Brain microvascular endothelial cell (primary cell): Measurements from ENCODE around the gene KCNH6.

Source experiments
- DNase-seq: peaks from one replicate; pipeline ENCODE4 v3.0.0-alpha.2; 2020
- H3K27ac ChIP-seq: fragments of 250-450 bp; sonication (Bioruptor Pico); 2 replicates; pipeline ENCODE4 v1.5.1; 2020; ENCODE audit warnings: mild to moderate bottlenecking, moderate library complexity
- H3K27me3 ChIP-seq: fragments of 250-450 bp; sonication (Bioruptor Pico); replicated peaks from 2 replicates; pipeline ENCODE4 v1.5.1; 2020; ENCODE audit warnings: mild to moderate bottlenecking
- H3K36me3 ChIP-seq: fragments of 250-450 bp; sonication (Bioruptor Pico); replicated peaks from 2 replicates; pipeline ENCODE4 v1.5.1; 2020; ENCODE audit warnings: mild to moderate bottlenecking
- H3K4me3 ChIP-seq: 2 replicates; pipeline ENCODE4 v1.5.1; 2011; ENCODE audit warnings: low read depth, mild to moderate bottlenecking, control low read depth, low read length, moderate library complexity
- in situ Hi-C: cut with HindIII; loops from 2 replicates; pipeline ENCODE4 v1.10.0; 2017; ENCODE audit warnings: low sequenced_read_pairs, low pct_ligation_motif_present
- TF ChIP-seq, protein P1 (sequence below): IDR thresholded peaks from 2 replicates; pipeline ENCODE4 v1.5.1; 2011; ENCODE audit warnings: low read depth, mild to moderate bottlenecking, moderate library complexity, low read length, control low read depth, inconsistent platforms; ENCODE audit errors: missing control alignments

KCNH6 gene

DNA sequence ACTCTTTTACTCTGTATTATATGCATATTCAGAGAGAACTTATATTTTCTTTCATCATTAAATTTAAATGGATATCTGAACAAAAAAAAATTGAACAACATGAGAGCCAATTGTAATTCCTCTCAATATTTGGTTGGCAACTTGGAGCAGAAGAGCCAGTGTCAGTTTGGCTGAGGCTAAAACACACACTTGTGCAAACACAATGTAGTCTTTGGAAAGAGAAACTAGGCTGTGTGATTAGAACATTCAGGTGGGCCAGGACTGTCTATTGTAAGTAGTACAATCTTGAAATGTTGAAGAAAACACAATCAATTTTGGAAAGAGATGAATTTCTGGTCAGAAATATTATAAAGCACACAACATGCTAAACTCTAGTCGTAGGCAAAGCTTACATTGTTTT lies 44.1 kb downstream of the KCNH6 start:
- Histone ChIP-seq H3K27me3 (no peaks in the 10 kb centered on the region), H3K4me3 (no peak overlapping the region), H3K27ac (no peak overlapping the region), H3K36me3 (no peaks in the 10 kb centered on the region)
- TF ChIP-seq, protein P1, sequence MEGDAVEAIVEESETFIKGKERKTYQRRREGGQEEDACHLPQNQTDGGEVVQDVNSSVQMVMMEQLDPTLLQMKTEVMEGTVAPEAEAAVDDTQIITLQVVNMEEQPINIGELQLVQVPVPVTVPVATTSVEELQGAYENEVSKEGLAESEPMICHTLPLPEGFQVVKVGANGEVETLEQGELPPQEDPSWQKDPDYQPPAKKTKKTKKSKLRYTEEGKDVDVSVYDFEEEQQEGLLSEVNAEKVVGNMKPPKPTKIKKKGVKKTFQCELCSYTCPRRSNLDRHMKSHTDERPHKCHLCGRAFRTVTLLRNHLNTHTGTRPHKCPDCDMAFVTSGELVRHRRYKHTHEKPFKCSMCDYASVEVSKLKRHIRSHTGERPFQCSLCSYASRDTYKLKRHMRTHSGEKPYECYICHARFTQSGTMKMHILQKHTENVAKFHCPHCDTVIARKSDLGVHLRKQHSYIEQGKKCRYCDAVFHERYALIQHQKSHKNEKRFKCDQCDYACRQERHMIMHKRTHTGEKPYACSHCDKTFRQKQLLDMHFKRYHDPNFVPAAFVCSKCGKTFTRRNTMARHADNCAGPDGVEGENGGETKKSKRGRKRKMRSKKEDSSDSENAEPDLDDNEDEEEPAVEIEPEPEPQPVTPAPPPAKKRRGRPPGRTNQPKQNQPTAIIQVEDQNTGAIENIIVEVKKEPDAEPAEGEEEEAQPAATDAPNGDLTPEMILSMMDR = no peak
- DNase-seq = no peak
- in situ Hi-C loops = no loop called here

DNA sequence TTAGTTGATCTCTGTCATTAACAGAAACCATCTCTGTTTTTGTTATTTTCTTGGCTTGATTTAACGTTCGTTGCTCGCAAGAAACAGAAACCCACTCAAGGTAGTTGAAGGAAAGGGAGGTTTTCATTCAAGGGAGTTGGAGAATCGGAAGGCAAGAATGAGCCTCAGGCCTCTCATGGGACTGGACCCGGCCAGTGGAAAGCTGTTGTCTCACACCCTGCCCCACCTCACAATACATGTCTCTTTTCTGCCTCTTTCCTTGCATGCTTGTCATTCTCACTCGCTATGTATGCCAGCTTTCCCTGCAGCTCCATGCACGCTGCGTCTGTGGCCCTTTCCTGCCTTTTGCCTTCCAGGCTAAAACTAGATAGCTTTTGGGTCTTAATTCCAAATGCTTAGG lies 45.4 kb downstream of the KCNH6 start:
- no peaks in the 10 kb centered on the region for H3K36me3 ChIP-seq
- H3K27me3 ChIP-seq = no peaks in the 10 kb centered on the region
- H3K27ac ChIP-seq = no peak overlapping the region
- TF ChIP-seq, protein P1 = no peak
- no peak overlapping the region for H3K4me3 ChIP-seq
- no peak for DNase-seq
- in situ Hi-C loops = no loop called here

DNA sequence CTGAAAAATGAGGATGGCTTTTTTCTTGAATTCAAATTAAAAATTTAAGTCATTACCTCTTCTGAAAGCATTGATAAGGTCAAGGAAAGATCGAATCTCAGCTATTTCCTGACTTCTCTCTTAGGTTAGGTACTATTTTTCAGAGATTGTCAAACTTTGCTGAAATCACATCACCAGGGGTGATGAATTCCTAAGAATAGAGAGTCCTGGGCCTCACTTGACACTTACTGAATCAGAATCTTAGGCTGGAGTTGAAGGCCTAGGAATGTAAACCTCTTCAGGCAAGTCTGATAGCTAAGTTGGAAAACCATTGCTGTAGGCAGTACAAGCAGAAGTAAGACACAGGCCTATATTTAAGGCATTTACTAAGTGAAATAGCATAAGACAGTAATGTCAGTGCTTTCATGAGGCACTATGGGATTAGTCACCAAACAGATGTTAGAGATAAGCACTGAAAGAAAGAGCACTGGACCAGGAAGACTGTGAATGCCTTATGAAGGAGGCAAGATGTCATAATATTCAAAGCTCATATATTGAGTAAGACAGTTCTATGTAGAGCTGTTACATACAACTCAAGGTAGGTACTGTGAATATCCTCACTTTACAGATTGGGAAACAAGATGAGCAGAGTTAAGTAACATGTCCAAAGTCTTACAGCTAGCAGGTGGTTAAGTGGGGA lies 48.6 kb downstream of the KCNH6 start:
- H3K27ac ChIP-seq = peak overlapping the region; percentile 39
- H3K36me3 ChIP-seq = no peaks in the 10 kb centered on the region
- in situ Hi-C loops = no loop called here
- no peaks in the 10 kb centered on the region for H3K27me3 ChIP-seq
- no peak overlapping the region for H3K4me3 ChIP-seq
- peak; percentile 61 for DNase-seq
- TF ChIP-seq, protein P1 = no peak

DNA sequence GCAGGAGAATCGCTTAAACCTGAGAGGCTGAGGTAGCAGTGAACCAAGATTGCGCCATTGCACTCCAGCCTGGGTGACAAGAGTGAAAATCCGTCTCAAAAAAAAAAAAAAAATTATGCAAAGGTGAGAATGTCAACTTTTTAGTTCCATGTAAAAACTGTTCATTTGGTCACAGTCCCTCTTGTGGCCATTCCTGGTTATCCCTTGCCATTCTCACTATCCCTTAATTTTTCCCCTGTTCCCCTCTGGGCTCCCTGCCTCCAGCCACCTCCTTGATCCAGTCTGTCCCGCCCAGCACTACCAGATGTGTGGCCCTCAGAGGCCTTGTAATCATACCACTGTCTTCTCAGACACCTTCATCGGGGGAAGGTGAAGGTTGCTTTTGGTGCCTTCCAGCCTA lies 50.5 kb downstream of the KCNH6 start:
- Histone ChIP-seq H3K27ac (no peak overlapping the region), H3K4me3 (no peak overlapping the region), H3K36me3 (no peaks in the 10 kb centered on the region), H3K27me3 (no peaks in the 10 kb centered on the region)
- TF ChIP-seq, protein P1 = peak; percentile 51
- DNase-seq = no peak
- in situ Hi-C loops = no loop called here

DNA sequence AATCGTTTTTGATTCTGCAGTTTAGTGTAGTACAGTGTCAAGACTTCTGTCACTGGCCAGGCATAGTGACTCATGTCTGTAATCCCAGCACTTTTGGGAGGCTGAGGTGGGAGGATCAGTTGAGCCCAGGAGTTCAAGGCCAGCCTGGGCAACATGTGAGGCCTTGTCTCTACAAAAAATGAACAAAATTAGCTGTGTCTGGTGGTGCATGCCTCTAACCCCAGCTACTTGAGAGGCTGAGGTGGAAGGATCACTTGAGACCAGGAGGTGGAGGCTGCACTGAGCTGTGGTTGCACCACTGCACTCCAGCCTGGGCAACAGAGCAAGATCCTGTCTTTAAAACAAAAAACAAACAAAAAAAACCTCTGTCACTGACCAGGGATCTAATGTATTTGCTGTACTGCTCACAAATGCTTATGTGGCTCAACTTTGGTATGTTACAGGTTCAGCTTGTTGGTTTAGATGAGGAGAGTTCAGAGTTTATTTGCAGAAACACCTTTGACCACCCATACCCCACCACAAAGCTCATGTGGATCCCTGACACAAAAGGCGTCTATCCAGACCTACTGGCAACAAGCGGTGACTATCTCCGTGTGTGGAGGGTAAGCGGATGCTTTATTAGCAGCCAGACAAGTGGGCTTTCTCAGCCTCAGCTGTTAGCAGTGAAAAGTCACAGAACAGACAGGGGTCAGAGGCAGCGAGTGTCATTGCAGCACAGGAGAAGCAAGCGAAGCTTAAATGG lies 55.0 kb downstream of the KCNH6 start:
- H3K27me3 ChIP-seq = no peaks in the 10 kb centered on the region
- H3K4me3 ChIP-seq = no peak overlapping the region
- peaks cover 18% of the 10 kb centered on the region for H3K36me3 ChIP-seq
- TF ChIP-seq, protein P1 = no peak
- no peak overlapping the region for H3K27ac ChIP-seq
- DNase-seq = no peak
- in situ Hi-C loops = no loop called here

DNA sequence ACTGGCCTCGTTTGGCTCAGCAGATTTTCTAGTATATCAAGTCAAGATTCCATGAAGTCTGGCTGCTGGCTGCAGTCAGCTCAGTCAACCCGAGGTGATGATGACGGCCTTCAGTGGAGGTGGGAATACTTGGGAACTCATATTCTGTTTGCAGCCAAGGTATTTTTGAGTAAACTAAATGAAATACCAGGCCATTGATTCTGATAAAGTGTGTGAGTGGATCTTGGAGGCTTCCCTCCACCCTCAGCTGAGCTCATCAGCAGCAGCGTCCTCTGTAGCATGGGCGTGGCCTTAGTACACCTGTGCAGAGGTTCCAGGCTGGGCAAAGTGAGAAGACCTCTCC lies 55.6 kb downstream of the KCNH6 start:
- peaks cover 22% of the 10 kb centered on the region for H3K36me3 ChIP-seq
- in situ Hi-C loops = no loop called here

More for the DNA sequence above, 55.6 kb downstream of the KCNH6 start:
- no peak overlapping the region for H3K4me3 ChIP-seq
- no peak overlapping the region for H3K27ac ChIP-seq
- no peak for DNase-seq
- TF ChIP-seq, protein P1 = no peak
- no peaks in the 10 kb centered on the region for H3K27me3 ChIP-seq
